ENCODE results near the gene CHD2.

- no peak for TF ChIP-seq CTCF (IDR thresholded peaks at IDR 0.05)
- peak; percentile 64 for TF ChIP-seq POLR2AphosphoS5 (IDR thresholded peaks at IDR 0.05)
- TF ChIP-seq POLR2A (IDR thresholded peaks at IDR 0.05), result no peak
Measured at GRCh38 chr15:92914768-92915221, 14.7 kb downstream of the CHD2 start.
